Measurements from ENCODE around the gene ZNF581.

Gene ZNF581

DNA sequence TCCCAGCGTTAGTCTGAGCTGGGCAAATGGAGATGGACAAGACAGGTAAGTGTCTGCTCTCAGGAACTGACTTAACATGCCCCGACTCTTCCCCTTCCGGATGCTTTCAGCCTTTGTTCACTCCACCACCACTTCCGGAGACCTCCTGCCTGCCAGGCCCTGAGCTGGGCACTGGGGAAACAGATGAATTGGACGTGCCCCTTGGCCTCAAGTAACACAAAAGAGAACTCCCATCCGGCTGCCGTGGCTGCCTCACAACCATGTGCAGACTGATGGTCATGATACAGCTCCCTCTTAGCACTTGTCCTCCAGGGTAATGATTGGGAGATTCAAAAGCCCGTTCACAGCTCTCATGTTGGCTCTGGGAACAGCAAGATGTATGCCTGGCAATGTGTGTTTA lies 26.0 kb upstream of the ZNF581 start:
- TF ChIP-seq YY1 (IDR thresholded peaks at IDR 0.05; ENCODE audit: low read depth) (no peak), RAD21 (IDR thresholded peaks at IDR 0.05; ENCODE audit: low read depth) (no peak), REST (IDR thresholded peaks at IDR 0.05; ENCODE audit: low read depth) (no peak), CREB1 (IDR thresholded peaks at IDR 0.05; ENCODE audit: low read depth) (no peak), NFIC (IDR thresholded peaks at IDR 0.05) (no peak), TCF12 (IDR thresholded peaks at IDR 0.05; ENCODE audit: low read depth) (no peak), FOXM1 (IDR thresholded peaks at IDR 0.05; ENCODE audit: borderline replicate concordance, low read depth) (no peak), USF1 (IDR thresholded peaks at IDR 0.05) (no peak), CEBPB (IDR thresholded peaks at IDR 0.05) (no peak), ZBTB7A (IDR thresholded peaks at IDR 0.05; ENCODE audit: low read depth) (no peak), TAF1 (IDR thresholded peaks at IDR 0.05; ENCODE audit: low read depth) (no peak), TEAD4 (IDR thresholded peaks at IDR 0.05) (no peak), EGR1 (IDR thresholded peaks at IDR 0.05) (no peak), EP300 (IDR thresholded peaks at IDR 0.05; ENCODE audit: borderline replicate concordance) (no peak)
- TF ChIP-seq, protein P1, sequence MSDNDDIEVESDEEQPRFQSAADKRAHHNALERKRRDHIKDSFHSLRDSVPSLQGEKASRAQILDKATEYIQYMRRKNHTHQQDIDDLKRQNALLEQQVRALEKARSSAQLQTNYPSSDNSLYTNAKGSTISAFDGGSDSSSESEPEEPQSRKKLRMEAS (IDR thresholded peaks at IDR 0.05): no peak

DNA sequence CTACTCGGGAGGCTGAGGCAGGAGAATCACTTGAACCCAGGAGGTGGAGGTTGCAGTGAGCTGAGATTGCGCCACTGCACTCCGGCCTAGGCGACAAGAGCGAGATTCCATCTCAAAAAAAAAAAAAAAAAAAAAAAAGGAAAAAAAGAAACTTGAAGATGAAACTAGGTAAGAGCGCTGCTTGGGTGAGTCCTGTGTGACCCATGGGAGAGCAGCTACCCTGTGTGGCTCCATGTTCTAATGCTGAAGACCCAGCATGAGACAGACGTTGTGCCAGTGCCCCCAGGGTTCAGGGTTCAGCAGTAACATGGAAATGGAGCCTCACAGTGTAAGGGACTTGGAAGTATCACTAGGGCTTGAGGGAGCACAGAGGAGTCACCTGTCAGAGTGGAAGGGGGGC lies 25.0 kb upstream of the ZNF581 start:
- TF ChIP-seq EP300 (IDR thresholded peaks at IDR 0.05; ENCODE audit: borderline replicate concordance): no peak
- TF ChIP-seq ZBTB7A (IDR thresholded peaks at IDR 0.05; ENCODE audit: low read depth): no peak
- TF ChIP-seq RAD21 (IDR thresholded peaks at IDR 0.05; ENCODE audit: low read depth): no peak
- no peak for TF ChIP-seq YY1 (IDR thresholded peaks at IDR 0.05; ENCODE audit: low read depth)
- no peak for TF ChIP-seq CEBPB (IDR thresholded peaks at IDR 0.05)
- TF ChIP-seq FOXM1 (IDR thresholded peaks at IDR 0.05; ENCODE audit: borderline replicate concordance, low read depth): no peak
- no peak for TF ChIP-seq TEAD4 (IDR thresholded peaks at IDR 0.05)
- no peak for TF ChIP-seq NFIC (IDR thresholded peaks at IDR 0.05)
- TF ChIP-seq REST (IDR thresholded peaks at IDR 0.05; ENCODE audit: low read depth): no peak
- TF ChIP-seq CREB1 (IDR thresholded peaks at IDR 0.05; ENCODE audit: low read depth): no peak
- no peak for TF ChIP-seq USF1 (IDR thresholded peaks at IDR 0.05)
- TF ChIP-seq, protein P1 (IDR thresholded peaks at IDR 0.05): no peak
- no peak for TF ChIP-seq TAF1 (IDR thresholded peaks at IDR 0.05; ENCODE audit: low read depth)

GRCh38 chr19:55619286-55619685 lies 24.2 kb upstream of the ZNF581 start:
- TF ChIP-seq, protein P1 (IDR thresholded peaks at IDR 0.05): no peak

DNA sequence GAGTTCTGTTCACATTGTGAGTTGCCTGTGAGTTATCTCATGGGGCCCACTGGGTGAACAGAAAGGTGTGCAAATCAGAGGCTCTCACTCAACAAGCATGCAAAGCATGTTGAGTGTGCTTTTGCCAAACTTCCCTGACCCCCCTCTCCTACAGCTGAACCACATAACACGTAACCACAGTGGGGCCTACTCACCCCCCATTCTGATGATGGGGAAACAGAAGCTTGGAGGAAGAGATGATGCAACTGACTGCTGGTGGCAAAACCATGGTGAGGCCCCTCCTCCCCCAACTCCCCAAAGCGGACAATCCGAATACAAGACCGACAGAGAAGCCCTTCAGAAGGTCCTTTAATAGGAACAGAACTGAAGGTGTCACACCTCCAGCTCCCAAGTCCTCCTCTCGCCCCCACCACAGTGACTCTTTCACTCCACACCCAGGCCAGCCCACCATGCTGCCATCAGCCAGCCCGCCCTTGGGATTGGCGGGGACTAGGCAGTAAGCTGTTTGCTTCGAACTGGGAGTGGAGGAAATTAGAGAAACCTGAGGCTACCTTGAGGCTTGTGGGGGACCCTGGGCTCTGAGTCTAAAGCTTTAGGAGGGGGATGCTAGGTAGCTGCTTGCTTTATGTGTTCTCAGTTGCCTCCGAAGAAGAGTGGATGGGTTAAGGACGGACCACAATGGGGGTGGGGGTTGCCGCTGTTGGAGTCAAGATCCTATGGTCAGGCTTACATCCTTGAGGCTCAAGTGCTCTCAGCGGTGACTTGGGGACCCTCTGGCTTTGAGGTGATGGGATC lies 22.8 kb upstream of the ZNF581 start:
- TF ChIP-seq EGR1 (IDR thresholded peaks at IDR 0.05) (no peak), RAD21 (IDR thresholded peaks at IDR 0.05; ENCODE audit: low read depth) (no peak), FOXM1 (IDR thresholded peaks at IDR 0.05; ENCODE audit: borderline replicate concordance, low read depth) (no peak), USF1 (IDR thresholded peaks at IDR 0.05) (no peak), CEBPB (IDR thresholded peaks at IDR 0.05) (no peak), CREB1 (IDR thresholded peaks at IDR 0.05; ENCODE audit: low read depth) (no peak), REST (IDR thresholded peaks at IDR 0.05; ENCODE audit: low read depth) (no peak), TEAD4 (IDR thresholded peaks at IDR 0.05) (no peak), TAF1 (IDR thresholded peaks at IDR 0.05; ENCODE audit: low read depth) (no peak), YY1 (IDR thresholded peaks at IDR 0.05; ENCODE audit: low read depth) (no peak), NFIC (IDR thresholded peaks at IDR 0.05) (no peak), ZBTB7A (IDR thresholded peaks at IDR 0.05; ENCODE audit: low read depth) (no peak), EP300 (IDR thresholded peaks at IDR 0.05; ENCODE audit: borderline replicate concordance) (no peak), TCF12 (IDR thresholded peaks at IDR 0.05; ENCODE audit: low read depth) (no peak)
- TF ChIP-seq, protein P1 (IDR thresholded peaks at IDR 0.05): no peak

All from Ishikawa (cell line).